ENCODE data around the gene LRMDA.

The LRMDA gene

GRCh38 chr10:76306856-76307255 is 875.4 kb downstream of the LRMDA start:
- no peak for DNase-seq (ENCODE audit: low spot score)

- DNase-seq (ENCODE audit: low spot score): no peak
These were observed 877.6 kb downstream of the LRMDA start for GRCh38 chr10:76309070-76309469.

GRCh38 chr10:76309741-76310587 is 878.5 kb downstream of the LRMDA start:
- no peak for DNase-seq (ENCODE audit: low spot score)

GRCh38 chr10:76310588-76311080 is 879.2 kb downstream of the LRMDA start:
- no peak for DNase-seq (ENCODE audit: low spot score)

GRCh38 chr10:76311752-76312636 is 880.6 kb downstream of the LRMDA start:
- DNase-seq (ENCODE audit: low spot score): no peak

GRCh38 chr10:76315240-76315639 is 883.8 kb downstream of the LRMDA start:
- no peak for DNase-seq (ENCODE audit: low spot score)

- no peak for DNase-seq (ENCODE audit: low spot score)
These were observed 884.8 kb downstream of the LRMDA start for GRCh38 chr10:76316234-76316633.

- DNase-seq (ENCODE audit: low spot score): no peak
These were observed 885.7 kb downstream of the LRMDA start for GRCh38 chr10:76317078-76317477.

- no peak for DNase-seq (ENCODE audit: low spot score)
These were observed 886.8 kb downstream of the LRMDA start for GRCh38 chr10:76318211-76318610.

- no peak for DNase-seq (ENCODE audit: low spot score)
These were observed 888.2 kb downstream of the LRMDA start for GRCh38 chr10:76319661-76320060.

- DNase-seq (ENCODE audit: low spot score): no peak
These were observed 892.9 kb downstream of the LRMDA start for GRCh38 chr10:76324283-76324682.

GRCh38 chr10:76327441-76327840 is 896.0 kb downstream of the LRMDA start:
- no peak for DNase-seq (ENCODE audit: low spot score)

GRCh38 chr10:76328348-76328747 is 896.9 kb downstream of the LRMDA start:
- DNase-seq (ENCODE audit: low spot score): no peak

- no peak for DNase-seq (ENCODE audit: low spot score)
These were observed 898.6 kb downstream of the LRMDA start for GRCh38 chr10:76329891-76330575.

- peak; percentile 42 for DNase-seq (ENCODE audit: low spot score)
These were observed 900.3 kb downstream of the LRMDA start for GRCh38 chr10:76331742-76332141.

GRCh38 chr10:76333326-76333725 is 901.9 kb downstream of the LRMDA start:
- DNase-seq (ENCODE audit: low spot score): no peak

- DNase-seq (ENCODE audit: low spot score): no peak
These were observed 902.4 kb downstream of the LRMDA start for GRCh38 chr10:76333796-76334195.

GRCh38 chr10:76334255-76334654 is 902.8 kb downstream of the LRMDA start:
- no peak for DNase-seq (ENCODE audit: low spot score)

- DNase-seq (ENCODE audit: low spot score): peak; percentile 16
These were observed 905.0 kb downstream of the LRMDA start for GRCh38 chr10:76336213-76336963.

- DNase-seq (ENCODE audit: low spot score): no peak
These were observed 906.2 kb downstream of the LRMDA start for GRCh38 chr10:76337641-76338040.

- DNase-seq (ENCODE audit: low spot score): no peak
These were observed 906.8 kb downstream of the LRMDA start for GRCh38 chr10:76338187-76338586.

Data from putamen (tissue), 1 donor.